Measurements from ENCODE around the gene LRWD1. TPM values are rescaled to one million over a fixed set of nuclear protein-coding genes. Genes with fewer than 3 reads are reported as not detected.
"Not testable (repeated sequence)": the region's sequence is repeated elsewhere in the genome, so short reads cannot be mapped to it uniquely, and the experiment has no call there.

LRWD1 gene
- polyA plus RNA-seq, 4 donors, result 8.6 to 17.4 (median 13.5) TPM

DNA sequence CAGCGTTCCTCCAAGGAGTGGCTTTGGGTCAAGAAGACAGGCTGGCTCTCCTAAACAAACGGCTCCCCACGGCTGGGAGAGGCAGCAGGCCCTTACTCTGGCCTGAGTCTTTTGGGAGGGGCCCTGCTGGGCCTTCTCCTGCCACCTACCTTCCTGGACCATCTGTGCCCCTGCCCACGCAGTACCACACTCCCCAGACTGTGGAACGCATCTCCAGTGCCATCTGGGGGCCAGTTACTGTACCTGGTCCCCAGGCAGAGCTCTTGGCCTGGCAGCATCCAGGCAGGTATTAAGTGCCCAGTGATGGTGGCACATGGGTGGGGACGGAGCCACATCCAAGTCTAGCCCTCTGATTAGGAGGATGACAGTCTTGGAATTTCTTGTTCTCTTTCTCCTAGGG lies 14.5 kb upstream of the LRWD1 start:
- DNase-seq (no peak), FAIRE-seq (no peak)
- H3K36me3 ChIP-seq (ENCODE audit: control insufficient read depth in 3 of 3, insufficient read depth in 2 of 3, low read depth in 1 of 3, low read length in 3 of 3), result peaks cover 0 to 26% (median 4%) of the 10 kb centered on the region in 3 donors
- H3K4me1 ChIP-seq (ENCODE audit: control insufficient read depth in 3 of 3, insufficient read depth in 2 of 3, low read depth in 1 of 3, low read length in 2 of 3), result no peaks in the 10 kb centered on the region
- H3K27me3 ChIP-seq (ENCODE audit: control insufficient read depth in 3 of 3, insufficient read depth in 3 of 3, low read length in 3 of 3), result no peaks in the 10 kb centered on the region
- 41 to 73% (median 66%) methylated on average over 6 of the region's 6 CpGs for WGBS, 3 donors
- no peak overlapping the region for H3K27ac ChIP-seq (ENCODE audit: low read depth in 1 of 3, low read length in 2 of 3)
- no peak overlapping the region for H3K4me3 ChIP-seq (ENCODE audit: low read depth in 1 of 3, low read length in 3 of 3)
- no peaks in the 10 kb centered on the region for H3K9me3 ChIP-seq (ENCODE audit: control insufficient read depth in 2 of 2, insufficient read depth in 1 of 2, low read depth in 1 of 2, low read length in 1 of 2)

GRCh38 chr7:102451371-102452054 lies 13.3 kb upstream of the LRWD1 start:
- H3K36me3 ChIP-seq (ENCODE audit: control insufficient read depth in 3 of 3, insufficient read depth in 2 of 3, low read depth in 1 of 3, low read length in 3 of 3), result peaks cover 4 to 35% (median 5%) of the 10 kb centered on the region in 3 donors
- no peaks in the 10 kb centered on the region for H3K9me3 ChIP-seq (ENCODE audit: control insufficient read depth in 2 of 2, insufficient read depth in 1 of 2, low read depth in 1 of 2, low read length in 1 of 2)
- FAIRE-seq, result no peak
- no peaks in the 10 kb centered on the region for H3K4me1 ChIP-seq (ENCODE audit: control insufficient read depth in 3 of 3, insufficient read depth in 2 of 3, low read depth in 1 of 3, low read length in 2 of 3)
- no peak for DNase-seq
- H3K27me3 ChIP-seq (ENCODE audit: control insufficient read depth in 3 of 3, insufficient read depth in 3 of 3, low read length in 3 of 3), result no peaks in the 10 kb centered on the region
- no peak overlapping the region for H3K27ac ChIP-seq (ENCODE audit: low read depth in 1 of 3, low read length in 2 of 3)
- H3K4me3 ChIP-seq (ENCODE audit: low read depth in 1 of 3, low read length in 3 of 3), result no peak overlapping the region
- WGBS, 3 donors, result 50 to 62% (median 54%) methylated on average over 22 to 23 of the region's 23 CpGs

DNA sequence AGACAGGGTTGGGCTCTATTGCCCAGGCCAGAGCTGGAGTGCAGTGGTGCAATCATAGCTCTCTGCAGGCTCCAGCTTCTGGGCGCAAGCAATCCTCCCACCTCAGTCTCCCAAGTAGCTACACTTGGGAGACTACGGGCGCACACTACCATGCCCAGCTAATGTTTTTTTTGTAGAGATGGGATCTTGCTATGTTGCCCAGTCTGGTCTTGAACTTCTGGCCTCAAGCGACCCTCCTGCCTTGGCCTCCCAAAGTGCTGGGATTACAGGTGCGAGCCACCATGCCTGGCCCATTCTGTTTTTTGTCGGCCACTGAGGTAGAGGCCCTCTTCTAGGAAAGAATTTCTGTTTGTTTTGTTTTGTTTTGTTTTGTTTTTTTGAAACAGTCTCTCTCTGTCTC lies 12.3 kb upstream of the LRWD1 start:
- no peak overlapping the region for H3K27ac ChIP-seq (ENCODE audit: low read depth in 1 of 3, low read length in 2 of 3)
- WGBS, 3 donors, result 91 to 95% (median 92%) methylated on average over 6 of the region's 6 CpGs
- H3K9me3 ChIP-seq (ENCODE audit: control insufficient read depth in 2 of 2, insufficient read depth in 1 of 2, low read depth in 1 of 2, low read length in 1 of 2), result no peaks in the 10 kb centered on the region
- no peak overlapping the region for H3K4me3 ChIP-seq (ENCODE audit: low read depth in 1 of 3, low read length in 3 of 3)
- no peaks in the 10 kb centered on the region for H3K4me1 ChIP-seq (ENCODE audit: control insufficient read depth in 3 of 3, insufficient read depth in 2 of 3, low read depth in 1 of 3, low read length in 2 of 3)
- no peaks in the 10 kb centered on the region for H3K27me3 ChIP-seq (ENCODE audit: control insufficient read depth in 3 of 3, insufficient read depth in 3 of 3, low read length in 3 of 3)
- H3K36me3 ChIP-seq (ENCODE audit: control insufficient read depth in 3 of 3, insufficient read depth in 2 of 3, low read depth in 1 of 3, low read length in 3 of 3), result peaks cover 2 to 35% (median 9%) of the 10 kb centered on the region in 3 donors
- DNase-seq, result no peak
- FAIRE-seq, result no peak

DNA sequence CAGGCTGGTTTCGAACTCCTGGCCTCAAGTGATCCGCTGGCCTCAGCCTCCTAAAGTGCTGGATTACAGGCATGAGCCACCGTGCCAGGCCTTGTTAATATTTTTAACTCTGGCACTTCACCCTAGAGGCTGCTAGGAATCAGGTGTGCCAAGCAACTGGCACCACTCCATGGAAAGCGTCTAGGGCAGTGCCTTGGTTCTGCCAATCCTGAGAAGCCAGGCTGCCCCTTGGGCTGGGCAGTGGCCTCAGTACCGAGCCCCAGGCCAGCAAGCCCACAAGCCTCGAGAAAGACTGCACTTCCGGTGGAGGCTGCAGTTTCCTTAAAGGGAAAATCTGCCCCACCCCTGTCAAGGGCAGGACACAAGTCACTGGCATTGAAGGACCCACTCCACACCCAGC lies 11.5 kb upstream of the LRWD1 start:
- FAIRE-seq (no peak), DNase-seq (no peak)
- H3K9me3 ChIP-seq (ENCODE audit: control insufficient read depth in 2 of 2, insufficient read depth in 1 of 2, low read depth in 1 of 2, low read length in 1 of 2), result no peaks in the 10 kb centered on the region
- H3K27ac ChIP-seq (ENCODE audit: low read depth in 1 of 3, low read length in 2 of 3), result no peak overlapping the region
- no peaks in the 10 kb centered on the region for H3K27me3 ChIP-seq (ENCODE audit: control insufficient read depth in 3 of 3, insufficient read depth in 3 of 3, low read length in 3 of 3)
- 80 to 83% (median 83%) methylated on average over 7 of the region's 7 CpGs for WGBS, 3 donors
- H3K4me1 ChIP-seq (ENCODE audit: control insufficient read depth in 3 of 3, insufficient read depth in 2 of 3, low read depth in 1 of 3, low read length in 2 of 3), result no peaks in the 10 kb centered on the region
- no peak overlapping the region for H3K4me3 ChIP-seq (ENCODE audit: low read depth in 1 of 3, low read length in 3 of 3)
- peaks cover 7 to 37% (median 13%) of the 10 kb centered on the region in 3 donors for H3K36me3 ChIP-seq (ENCODE audit: control insufficient read depth in 3 of 3, insufficient read depth in 2 of 3, low read depth in 1 of 3, low read length in 3 of 3)

DNA sequence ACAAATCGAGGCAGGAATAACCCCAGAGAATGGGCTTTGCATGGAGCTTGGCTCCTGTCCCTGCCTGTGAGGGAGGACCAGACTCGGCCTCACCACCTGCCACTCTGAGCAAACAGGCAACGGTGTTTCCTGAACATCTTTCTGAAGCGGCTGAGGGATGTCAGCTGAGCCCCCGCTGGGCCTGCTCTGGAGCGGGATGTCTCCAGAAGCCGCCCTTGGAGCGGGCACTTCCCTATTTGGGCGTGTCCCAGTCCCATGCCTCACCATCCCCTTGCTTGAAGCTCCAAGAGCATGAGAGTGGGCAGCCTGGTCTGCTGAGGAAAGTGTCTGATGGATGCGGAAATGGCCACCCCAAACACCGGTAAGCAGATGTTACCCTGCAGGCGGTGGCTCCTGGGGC lies 10.3 kb upstream of the LRWD1 start:
- H3K9me3 ChIP-seq (ENCODE audit: control insufficient read depth in 2 of 2, insufficient read depth in 1 of 2, low read depth in 1 of 2, low read length in 1 of 2), result no peaks in the 10 kb centered on the region
- peaks cover 9 to 48% (median 13%) of the 10 kb centered on the region in 3 donors for H3K36me3 ChIP-seq (ENCODE audit: control insufficient read depth in 3 of 3, insufficient read depth in 2 of 3, low read depth in 1 of 3, low read length in 3 of 3)
- FAIRE-seq (no peak), DNase-seq (no peak)
- no peaks in the 10 kb centered on the region for H3K27me3 ChIP-seq (ENCODE audit: control insufficient read depth in 3 of 3, insufficient read depth in 3 of 3, low read length in 3 of 3)
- no peaks in the 10 kb centered on the region for H3K4me1 ChIP-seq (ENCODE audit: control insufficient read depth in 3 of 3, insufficient read depth in 2 of 3, low read depth in 1 of 3, low read length in 2 of 3)
- no peak overlapping the region for H3K27ac ChIP-seq (ENCODE audit: low read depth in 1 of 3, low read length in 2 of 3)
- 62 to 66% (median 66%) methylated on average over 12 of the region's 12 CpGs for WGBS, 3 donors
- H3K4me3 ChIP-seq (ENCODE audit: low read depth in 1 of 3, low read length in 3 of 3), result no peak overlapping the region

DNA sequence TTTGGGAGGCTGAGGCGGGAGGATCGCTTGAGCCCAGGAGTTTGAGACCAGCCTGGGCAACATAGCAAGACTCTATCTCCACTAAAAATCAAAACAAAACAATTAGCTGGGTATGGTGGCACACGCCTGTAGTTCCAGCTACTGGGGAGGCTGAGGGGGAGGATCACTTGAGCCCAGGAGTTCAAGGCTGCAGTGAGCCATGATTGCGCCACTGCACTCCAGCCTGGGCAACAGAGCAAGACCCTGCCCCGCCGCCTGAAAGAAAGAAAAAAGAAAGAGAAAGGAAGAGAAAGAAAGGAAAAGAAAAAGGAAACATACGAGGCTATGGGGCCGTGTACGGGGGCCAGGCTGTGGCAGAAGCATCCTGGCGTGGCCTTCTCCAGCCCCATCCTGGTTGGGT lies 9.9 kb upstream of the LRWD1 start:
- not testable (repeated sequence) for H3K27me3 ChIP-seq (ENCODE audit: control insufficient read depth in 3 of 3, insufficient read depth in 3 of 3, low read length in 3 of 3); H3K4me1 ChIP-seq (ENCODE audit: control insufficient read depth in 3 of 3, insufficient read depth in 2 of 3, low read depth in 1 of 3, low read length in 2 of 3); FAIRE-seq; DNase-seq; H3K4me3 ChIP-seq (ENCODE audit: low read depth in 1 of 3, low read length in 3 of 3); H3K27ac ChIP-seq (ENCODE audit: low read depth in 1 of 3, low read length in 2 of 3); H3K9me3 ChIP-seq (ENCODE audit: control insufficient read depth in 2 of 2, insufficient read depth in 1 of 2, low read depth in 1 of 2, low read length in 1 of 2)
- WGBS, 3 donors, result 85 to 94% (median 93%) methylated on average over 10 of the region's 10 CpGs
- H3K36me3 ChIP-seq (ENCODE audit: control insufficient read depth in 3 of 3, insufficient read depth in 2 of 3, low read depth in 1 of 3, low read length in 3 of 3), result peaks cover 9 to 51% (median 13%) of the 10 kb centered on the region in 3 donors

DNA sequence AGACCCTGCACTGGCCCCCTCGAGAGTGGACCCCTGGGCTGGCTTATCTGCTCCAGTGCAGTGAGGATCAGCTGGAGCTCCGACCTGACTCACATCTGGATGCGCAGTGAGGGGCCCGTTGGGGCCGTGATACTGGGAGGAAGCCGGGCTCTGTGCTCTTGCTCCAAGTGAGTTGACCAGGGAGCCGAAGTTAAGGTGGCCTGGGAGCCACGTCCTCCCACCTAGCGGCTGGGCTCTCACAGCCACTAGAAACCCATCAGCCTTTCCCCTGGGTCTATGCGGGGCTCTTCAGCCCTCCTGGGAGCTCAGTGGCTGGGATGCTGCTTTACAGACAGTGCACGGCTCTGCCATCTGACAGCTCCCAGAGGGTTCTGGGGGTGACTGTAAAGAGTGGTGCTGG lies 9.2 kb upstream of the LRWD1 start:
- no peak overlapping the region for H3K4me3 ChIP-seq (ENCODE audit: low read depth in 1 of 3, low read length in 3 of 3)
- no peaks in the 10 kb centered on the region for H3K27me3 ChIP-seq (ENCODE audit: control insufficient read depth in 3 of 3, insufficient read depth in 3 of 3, low read length in 3 of 3)
- H3K27ac ChIP-seq (ENCODE audit: low read depth in 1 of 3, low read length in 2 of 3), result no peak overlapping the region
- 90 to 92% (median 90%) methylated on average over 11 of the region's 11 CpGs for WGBS, 3 donors
- H3K4me1 ChIP-seq (ENCODE audit: control insufficient read depth in 3 of 3, insufficient read depth in 2 of 3, low read depth in 1 of 3, low read length in 2 of 3), result no peaks in the 10 kb centered on the region
- H3K9me3 ChIP-seq (ENCODE audit: control insufficient read depth in 2 of 2, insufficient read depth in 1 of 2, low read depth in 1 of 2, low read length in 1 of 2), result no peaks in the 10 kb centered on the region
- DNase-seq (no peak), FAIRE-seq (no peak)
- peaks cover 9 to 52% (median 13%) of the 10 kb centered on the region in 3 donors for H3K36me3 ChIP-seq (ENCODE audit: control insufficient read depth in 3 of 3, insufficient read depth in 2 of 3, low read depth in 1 of 3, low read length in 3 of 3)

- Histone ChIP-seq H3K36me3 (ENCODE audit: control insufficient read depth in 3 of 3, insufficient read depth in 2 of 3, low read depth in 1 of 3, low read length in 3 of 3) (peaks cover 9 to 54% (median 13%) of the 10 kb centered on the region in 3 donors), H3K27me3 (ENCODE audit: control insufficient read depth in 3 of 3, insufficient read depth in 3 of 3, low read length in 3 of 3) (no peaks in the 10 kb centered on the region), H3K4me3 (ENCODE audit: low read depth in 1 of 3, low read length in 3 of 3) (no peak overlapping the region), H3K27ac (ENCODE audit: low read depth in 1 of 3, low read length in 2 of 3) (no peak overlapping the region), H3K4me1 (ENCODE audit: control insufficient read depth in 3 of 3, insufficient read depth in 2 of 3, low read depth in 1 of 3, low read length in 2 of 3) (no peaks in the 10 kb centered on the region), H3K9me3 (ENCODE audit: control insufficient read depth in 2 of 2, insufficient read depth in 1 of 2, low read depth in 1 of 2, low read length in 1 of 2) (no peaks in the 10 kb centered on the region)
- 89 to 92% (median 92%) methylated on average over 10 of the region's 10 CpGs for WGBS, 3 donors
- FAIRE-seq (no peak), DNase-seq (no peak)
Observed at GRCh38 chr7:102456327-102456726, 8.5 kb upstream of the LRWD1 start.

Measured in small intestine (tissue), 7 donors.